DND-41 (cell line): ENCODE results near the gene USP32.
"Not testable (repeated sequence)": the region's sequence is repeated elsewhere in the genome, so short reads cannot be mapped to it uniquely, and the experiment has no call there.

Experiments used
- CTCF ChIP-seq: IDR thresholded peaks from 2 replicates; pipeline ENCODE4 v1.5.1; 2012; ENCODE audit warnings: borderline replicate concordance, low read length, moderate library complexity, mild to moderate bottlenecking; ENCODE audit not compliant: poor library complexity, severe bottlenecking; ENCODE audit errors: extremely low read depth
- EZH2 ChIP-seq: IDR thresholded peaks from 3 replicates; pipeline ENCODE4 v1.6.1; 2012; ENCODE audit warnings: borderline replicate concordance, low read depth, mild to moderate bottlenecking, moderate library complexity, low read length, inconsistent platforms; ENCODE audit not compliant: severe bottlenecking

DNA sequence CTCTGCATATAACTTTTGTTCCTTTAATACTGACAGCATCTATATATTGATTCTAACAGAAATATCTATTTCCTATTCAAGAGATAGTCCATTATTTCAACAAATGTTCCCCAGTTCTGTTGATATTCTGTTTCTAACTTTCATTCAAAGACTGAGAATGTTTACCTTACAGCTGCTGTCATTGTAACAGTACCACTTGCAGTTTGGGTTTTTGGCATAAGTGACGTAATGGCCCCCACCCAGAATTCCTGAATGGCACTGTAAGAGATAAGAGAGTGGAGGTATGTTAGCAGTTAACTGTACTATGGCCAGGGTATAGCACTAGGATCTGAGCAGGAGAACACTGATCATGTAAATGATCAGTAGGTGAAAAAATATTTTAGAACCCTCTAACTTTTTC, 211.6 kb downstream of the USP32 start:
- TF ChIP-seq CTCF, EZH2: not testable (repeated sequence)
